ENCODE data around the gene ARHGAP8. TPM values are rescaled to one million over a fixed set of nuclear protein-coding genes. Genes with fewer than 3 reads are reported as not detected.
"Not testable (repeated sequence)": the region's sequence is repeated elsewhere in the genome, so short reads cannot be mapped to it uniquely, and the experiment has no call there.

Gene ARHGAP8
- total RNA-seq, 6 experiments from 2014 or later = not detected

- Mint-ChIP-seq H3K4me3 (no peak overlapping the region), H3K27ac (no peak overlapping the region), H3K27me3 (ENCODE audit: insufficient read depth) (peaks cover 12% of the 10 kb centered on the region), H3K4me1 (ENCODE audit: low read depth) (no peaks in the 10 kb centered on the region), H3K36me3 (ENCODE audit: low read depth) (no peaks in the 10 kb centered on the region), H3K9me3 (peaks cover 2% of the 10 kb centered on the region; the same call in 1 of the 2 replicates)
- TF ChIP-seq CTCF (IDR thresholded peaks at IDR 0.05) = no peak
- no peak for DNase-seq
Observed at GRCh38 chr22:44737406-44738346, 14.7 kb upstream of the ARHGAP8 start.

- no peaks in the 10 kb centered on the region for H3K9me3 Mint-ChIP-seq
- no peaks in the 10 kb centered on the region for H3K36me3 Mint-ChIP-seq (ENCODE audit: low read depth)
- no peak for DNase-seq
- no peak overlapping the region for H3K27ac Mint-ChIP-seq
- H3K27me3 Mint-ChIP-seq (ENCODE audit: insufficient read depth) = peaks cover 17% of the 10 kb centered on the region
- H3K4me3 Mint-ChIP-seq = no peak overlapping the region
- H3K4me1 Mint-ChIP-seq (ENCODE audit: low read depth) = no peaks in the 10 kb centered on the region
- no peak for TF ChIP-seq CTCF (IDR thresholded peaks at IDR 0.05)
Observed at GRCh38 chr22:44738347-44738715, 14.0 kb upstream of the ARHGAP8 start.

- DNase-seq = no peak
- no peaks in the 10 kb centered on the region for H3K4me1 Mint-ChIP-seq (ENCODE audit: low read depth)
- H3K27me3 Mint-ChIP-seq (ENCODE audit: insufficient read depth) = peaks cover 20% of the 10 kb centered on the region
- H3K27ac Mint-ChIP-seq = no peak overlapping the region
- H3K36me3 Mint-ChIP-seq (ENCODE audit: low read depth) = no peaks in the 10 kb centered on the region
- no peaks in the 10 kb centered on the region for H3K9me3 Mint-ChIP-seq
- TF ChIP-seq CTCF (IDR thresholded peaks at IDR 0.05) = no peak
- no peak overlapping the region for H3K4me3 Mint-ChIP-seq
Observed at GRCh38 chr22:44739024-44739423, 13.4 kb upstream of the ARHGAP8 start.

GRCh38 chr22:44739666-44740065 is 12.7 kb upstream of the ARHGAP8 start:
- not testable (repeated sequence) for H3K27ac Mint-ChIP-seq; H3K36me3 Mint-ChIP-seq (ENCODE audit: low read depth); H3K9me3 Mint-ChIP-seq; H3K4me1 Mint-ChIP-seq (ENCODE audit: low read depth); H3K4me3 Mint-ChIP-seq; DNase-seq
- peaks cover 20% of the 10 kb centered on the region for H3K27me3 Mint-ChIP-seq (ENCODE audit: insufficient read depth)

GRCh38 chr22:44740307-44740706 is 12.1 kb upstream of the ARHGAP8 start:
- Mint-ChIP-seq H3K4me3 (no peak overlapping the region), H3K27me3 (ENCODE audit: insufficient read depth) (peaks cover 25% of the 10 kb centered on the region), H3K36me3 (ENCODE audit: low read depth) (no peaks in the 10 kb centered on the region), H3K4me1 (ENCODE audit: low read depth) (no peaks in the 10 kb centered on the region), H3K9me3 (no peaks in the 10 kb centered on the region), H3K27ac (no peak overlapping the region)
- DNase-seq = no peak
- no peak for TF ChIP-seq CTCF (IDR thresholded peaks at IDR 0.05)

GRCh38 chr22:44741929-44742328 is 10.4 kb upstream of the ARHGAP8 start:
- DNase-seq = no peak
- peaks cover 29% of the 10 kb centered on the region for H3K27me3 Mint-ChIP-seq (ENCODE audit: insufficient read depth)
- H3K27ac Mint-ChIP-seq = no peak overlapping the region
- no peak for TF ChIP-seq CTCF (IDR thresholded peaks at IDR 0.05)
- peaks cover 7% of the 10 kb centered on the region for H3K4me1 Mint-ChIP-seq (ENCODE audit: low read depth)
- no peaks in the 10 kb centered on the region for H3K9me3 Mint-ChIP-seq
- no peak overlapping the region for H3K4me3 Mint-ChIP-seq
- no peaks in the 10 kb centered on the region for H3K36me3 Mint-ChIP-seq (ENCODE audit: low read depth)
